HL-60 (cell line): ENCODE measurements around the gene PLBD2.

Experiments used
- GABPA ChIP-seq: IDR thresholded peaks from 2 replicates; pipeline ENCODE4 v1.6.1; 2012; ENCODE audit warnings: low read depth
- TF ChIP-seq, protein P1 (sequence below): IDR thresholded peaks from one replicate; pipeline ENCODE4 v1.5.1; 2011; ENCODE audit warnings: low read length, control low read depth, inconsistent platforms; ENCODE audit not compliant: insufficient read depth
- TF ChIP-seq, protein P2 (sequence below): IDR thresholded peaks from 2 replicates; pipeline ENCODE4 v1.6.1; 2012; ENCODE audit warnings: low read depth; ENCODE audit not compliant: insufficient replicate concordance

DNA sequence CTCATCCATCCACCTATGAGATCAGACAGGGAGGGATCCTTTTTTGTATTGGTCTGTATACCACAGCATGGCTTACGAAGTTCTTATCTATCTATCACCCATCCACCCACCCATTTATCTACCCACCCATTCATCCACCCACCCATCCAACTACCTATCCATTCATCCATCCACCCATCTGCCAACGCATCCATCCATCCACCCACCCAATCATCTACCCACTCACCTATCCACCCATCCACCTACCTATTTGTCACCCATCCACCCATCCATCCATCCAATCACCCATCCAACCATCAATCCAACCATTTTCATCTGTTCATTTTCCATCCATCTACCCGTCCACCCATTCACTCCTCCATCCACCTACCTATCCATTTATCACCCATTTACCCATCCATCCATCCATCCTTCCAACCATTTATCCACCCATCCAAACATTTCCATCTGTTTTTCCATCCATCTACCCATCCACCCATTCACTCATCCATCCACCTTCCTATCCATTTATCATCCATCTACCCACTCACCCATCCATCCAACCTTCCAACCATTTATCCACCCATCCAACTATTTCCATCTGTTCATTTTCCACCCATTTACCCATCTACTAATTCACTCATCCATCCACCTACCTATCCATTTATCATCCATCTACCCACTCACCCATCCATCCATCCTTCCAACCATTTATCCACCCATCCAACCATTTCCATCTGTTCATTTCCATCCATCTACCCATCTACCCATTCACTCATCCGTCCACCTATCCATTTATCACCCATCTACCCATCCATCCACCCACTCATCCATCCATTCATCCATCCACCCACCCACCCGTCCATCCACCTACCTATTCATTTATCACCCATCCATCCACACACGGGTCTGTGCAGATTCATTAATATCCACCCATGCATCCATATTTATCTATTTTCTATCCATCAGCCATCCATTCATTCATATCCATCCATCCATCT, 32.0 kb downstream of the PLBD2 start:
- TF ChIP-seq, protein P1, sequence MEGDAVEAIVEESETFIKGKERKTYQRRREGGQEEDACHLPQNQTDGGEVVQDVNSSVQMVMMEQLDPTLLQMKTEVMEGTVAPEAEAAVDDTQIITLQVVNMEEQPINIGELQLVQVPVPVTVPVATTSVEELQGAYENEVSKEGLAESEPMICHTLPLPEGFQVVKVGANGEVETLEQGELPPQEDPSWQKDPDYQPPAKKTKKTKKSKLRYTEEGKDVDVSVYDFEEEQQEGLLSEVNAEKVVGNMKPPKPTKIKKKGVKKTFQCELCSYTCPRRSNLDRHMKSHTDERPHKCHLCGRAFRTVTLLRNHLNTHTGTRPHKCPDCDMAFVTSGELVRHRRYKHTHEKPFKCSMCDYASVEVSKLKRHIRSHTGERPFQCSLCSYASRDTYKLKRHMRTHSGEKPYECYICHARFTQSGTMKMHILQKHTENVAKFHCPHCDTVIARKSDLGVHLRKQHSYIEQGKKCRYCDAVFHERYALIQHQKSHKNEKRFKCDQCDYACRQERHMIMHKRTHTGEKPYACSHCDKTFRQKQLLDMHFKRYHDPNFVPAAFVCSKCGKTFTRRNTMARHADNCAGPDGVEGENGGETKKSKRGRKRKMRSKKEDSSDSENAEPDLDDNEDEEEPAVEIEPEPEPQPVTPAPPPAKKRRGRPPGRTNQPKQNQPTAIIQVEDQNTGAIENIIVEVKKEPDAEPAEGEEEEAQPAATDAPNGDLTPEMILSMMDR, result no peak
- TF ChIP-seq, protein P2, sequence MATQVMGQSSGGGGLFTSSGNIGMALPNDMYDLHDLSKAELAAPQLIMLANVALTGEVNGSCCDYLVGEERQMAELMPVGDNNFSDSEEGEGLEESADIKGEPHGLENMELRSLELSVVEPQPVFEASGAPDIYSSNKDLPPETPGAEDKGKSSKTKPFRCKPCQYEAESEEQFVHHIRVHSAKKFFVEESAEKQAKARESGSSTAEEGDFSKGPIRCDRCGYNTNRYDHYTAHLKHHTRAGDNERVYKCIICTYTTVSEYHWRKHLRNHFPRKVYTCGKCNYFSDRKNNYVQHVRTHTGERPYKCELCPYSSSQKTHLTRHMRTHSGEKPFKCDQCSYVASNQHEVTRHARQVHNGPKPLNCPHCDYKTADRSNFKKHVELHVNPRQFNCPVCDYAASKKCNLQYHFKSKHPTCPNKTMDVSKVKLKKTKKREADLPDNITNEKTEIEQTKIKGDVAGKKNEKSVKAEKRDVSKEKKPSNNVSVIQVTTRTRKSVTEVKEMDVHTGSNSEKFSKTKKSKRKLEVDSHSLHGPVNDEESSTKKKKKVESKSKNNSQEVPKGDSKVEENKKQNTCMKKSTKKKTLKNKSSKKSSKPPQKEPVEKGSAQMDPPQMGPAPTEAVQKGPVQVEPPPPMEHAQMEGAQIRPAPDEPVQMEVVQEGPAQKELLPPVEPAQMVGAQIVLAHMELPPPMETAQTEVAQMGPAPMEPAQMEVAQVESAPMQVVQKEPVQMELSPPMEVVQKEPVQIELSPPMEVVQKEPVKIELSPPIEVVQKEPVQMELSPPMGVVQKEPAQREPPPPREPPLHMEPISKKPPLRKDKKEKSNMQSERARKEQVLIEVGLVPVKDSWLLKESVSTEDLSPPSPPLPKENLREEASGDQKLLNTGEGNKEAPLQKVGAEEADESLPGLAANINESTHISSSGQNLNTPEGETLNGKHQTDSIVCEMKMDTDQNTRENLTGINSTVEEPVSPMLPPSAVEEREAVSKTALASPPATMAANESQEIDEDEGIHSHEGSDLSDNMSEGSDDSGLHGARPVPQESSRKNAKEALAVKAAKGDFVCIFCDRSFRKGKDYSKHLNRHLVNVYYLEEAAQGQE, result no peak
- no peak for TF ChIP-seq GABPA
